Hepatocyte (in vitro differentiated cells): Measurements from ENCODE around the gene MOK.

Source experiments
- EZH2 ChIP-seq: fragments of 200-600 bp; sonication (generic); IDR thresholded peaks from 2 replicates; pipeline ENCODE4 v1.6.1; 2016; ENCODE audit warnings: antibody characterized with exemption, mild to moderate bottlenecking, borderline replicate concordance
- EZH2phosphoT487 ChIP-seq: fragments of 200-600 bp; sonication (generic); IDR thresholded peaks from one replicate; pipeline ENCODE4 v1.6.1; 2018; ENCODE audit warnings: antibody characterized with exemption, mild to moderate bottlenecking, low read depth, moderate library complexity; ENCODE audit not compliant: unreplicated experiment, severe bottlenecking
- TF ChIP-seq, protein P1 (sequence below): fragments of 200-600 bp; sonication (generic); IDR thresholded peaks from 2 replicates; pipeline ENCODE4 v1.5.1; 2016; ENCODE audit warnings: antibody characterized with exemption, mild to moderate bottlenecking; ENCODE audit not compliant: poor library complexity

DNA sequence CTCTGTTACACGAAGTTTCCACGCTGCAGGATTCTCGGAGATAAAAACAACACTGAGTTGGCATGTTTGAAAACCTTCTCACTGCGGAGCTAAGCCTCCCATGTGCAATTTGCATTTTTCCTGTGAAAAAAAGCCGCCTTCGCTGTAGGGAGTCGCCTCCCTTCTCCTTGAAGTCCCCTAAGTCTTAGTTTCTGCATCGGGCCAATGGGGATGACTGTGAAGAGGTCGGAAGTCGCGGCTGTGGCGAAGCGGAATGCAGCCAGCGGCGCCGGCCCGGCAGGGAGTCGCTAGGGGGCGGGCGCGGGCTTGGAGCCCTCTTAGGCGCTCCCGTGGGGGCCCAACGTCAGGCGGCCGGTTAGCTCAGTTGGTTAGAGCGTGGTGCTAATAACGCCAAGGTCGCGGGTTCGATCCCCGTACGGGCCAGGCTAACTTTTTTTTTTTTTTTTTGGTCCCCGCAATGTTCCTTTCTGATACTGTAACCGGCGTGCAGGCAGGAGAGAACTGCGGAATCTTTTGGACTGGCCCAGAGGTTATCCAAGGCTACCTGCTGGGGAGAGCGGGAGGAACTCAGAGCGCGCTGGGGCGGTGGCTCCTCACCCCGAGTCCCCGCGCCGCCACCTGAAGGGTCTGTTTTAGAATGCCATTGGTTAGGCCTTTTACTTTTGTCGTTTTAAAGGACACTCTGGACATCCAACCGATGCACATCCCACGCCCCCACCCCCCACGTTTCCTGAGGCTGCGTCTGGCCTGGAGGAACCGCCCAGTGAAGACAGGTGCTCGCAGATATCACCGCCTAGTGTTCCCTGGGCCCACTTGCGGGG, 12.0 kb upstream of the MOK start:
- TF ChIP-seq EZH2 = no peak
- TF ChIP-seq, protein P1, sequence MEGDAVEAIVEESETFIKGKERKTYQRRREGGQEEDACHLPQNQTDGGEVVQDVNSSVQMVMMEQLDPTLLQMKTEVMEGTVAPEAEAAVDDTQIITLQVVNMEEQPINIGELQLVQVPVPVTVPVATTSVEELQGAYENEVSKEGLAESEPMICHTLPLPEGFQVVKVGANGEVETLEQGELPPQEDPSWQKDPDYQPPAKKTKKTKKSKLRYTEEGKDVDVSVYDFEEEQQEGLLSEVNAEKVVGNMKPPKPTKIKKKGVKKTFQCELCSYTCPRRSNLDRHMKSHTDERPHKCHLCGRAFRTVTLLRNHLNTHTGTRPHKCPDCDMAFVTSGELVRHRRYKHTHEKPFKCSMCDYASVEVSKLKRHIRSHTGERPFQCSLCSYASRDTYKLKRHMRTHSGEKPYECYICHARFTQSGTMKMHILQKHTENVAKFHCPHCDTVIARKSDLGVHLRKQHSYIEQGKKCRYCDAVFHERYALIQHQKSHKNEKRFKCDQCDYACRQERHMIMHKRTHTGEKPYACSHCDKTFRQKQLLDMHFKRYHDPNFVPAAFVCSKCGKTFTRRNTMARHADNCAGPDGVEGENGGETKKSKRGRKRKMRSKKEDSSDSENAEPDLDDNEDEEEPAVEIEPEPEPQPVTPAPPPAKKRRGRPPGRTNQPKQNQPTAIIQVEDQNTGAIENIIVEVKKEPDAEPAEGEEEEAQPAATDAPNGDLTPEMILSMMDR = peak; percentile 84
- no peak for TF ChIP-seq EZH2phosphoT487
